Left renal pelvis (tissue), 4 donors: Measurements from ENCODE around the gene FRRS1L. TPM values are rescaled to one million over a fixed set of nuclear protein-coding genes. Genes with fewer than 3 reads are reported as not detected.

Experiments used
- DNase-seq, 4 donors: peaks; one replicate each; pipeline ENCODE4 v3.0.0-alpha.2; 2013; ENCODE audit warnings: low read depth in 4 of 4, low spot score in 3 of 4
- polyA plus RNA-seq, 4 donors: library from polyadenylated mRNA; unstranded; fragments of 120-200 nt; gene quantifications; one replicate each; pipeline ENCODE4 v1.2.1, GENCODE V29; 2013; ENCODE audit not compliant: insufficient read length in 4 of 4

The FRRS1L gene
- polyA plus RNA-seq, 4 donors: 2.6 to 12.7 (median 4.0) TPM

DNA sequence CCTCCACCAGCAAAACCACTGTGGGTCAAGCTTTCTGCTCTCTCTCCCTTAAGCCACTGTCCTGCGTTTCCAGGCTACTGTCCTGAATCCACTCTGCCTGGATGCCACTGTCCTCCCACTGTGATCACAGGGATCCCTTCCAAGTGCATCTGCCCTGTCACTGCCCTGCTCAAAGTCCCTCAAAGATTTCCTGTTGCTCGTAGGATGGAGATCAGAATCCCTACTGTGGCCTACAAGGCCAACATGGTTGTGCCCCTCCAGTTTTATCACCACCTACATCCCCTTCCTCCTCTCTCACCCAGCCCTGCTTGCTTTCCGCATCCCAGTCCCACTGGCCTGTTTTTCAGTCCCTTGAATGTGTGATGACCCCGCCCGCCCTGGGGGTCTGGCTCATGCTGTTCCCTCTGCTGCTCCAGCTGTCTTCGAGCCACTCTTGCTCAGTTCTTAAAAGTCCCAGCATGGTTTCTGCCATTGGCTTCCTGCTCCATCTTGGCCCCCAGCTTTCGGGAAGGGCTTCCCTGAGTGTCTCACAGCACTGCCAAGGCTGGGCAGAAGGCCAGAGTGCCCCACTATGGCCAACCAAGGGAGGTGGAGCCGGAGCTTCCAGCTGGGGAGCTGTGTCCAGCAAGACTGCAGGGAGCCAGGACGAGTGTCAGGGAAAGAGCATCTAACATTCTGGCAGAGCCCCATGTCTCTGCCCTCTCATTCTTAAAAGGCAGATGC, 12.9 kb upstream of the FRRS1L start:
- DNase-seq: no peak

DNA sequence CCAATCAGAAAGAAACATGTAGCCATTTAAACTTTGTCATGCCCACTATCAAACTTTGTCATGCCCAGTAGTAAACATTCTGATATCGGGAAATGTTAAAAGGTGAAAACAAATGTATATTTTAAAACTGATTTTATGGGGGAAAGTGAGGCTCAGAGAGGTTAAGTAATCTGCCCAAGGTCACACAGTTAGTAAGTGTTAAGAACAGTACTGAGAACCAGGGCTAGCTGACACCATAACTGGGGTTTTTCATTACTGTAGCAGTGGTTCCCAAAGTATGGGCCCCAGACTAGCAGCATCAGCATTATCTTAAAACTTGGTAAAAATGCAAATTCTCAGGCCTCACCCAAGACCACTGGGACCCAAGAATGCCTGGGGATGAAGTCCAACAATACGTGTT, 9.9 kb upstream of the FRRS1L start:
- DNase-seq: no peak

DNA sequence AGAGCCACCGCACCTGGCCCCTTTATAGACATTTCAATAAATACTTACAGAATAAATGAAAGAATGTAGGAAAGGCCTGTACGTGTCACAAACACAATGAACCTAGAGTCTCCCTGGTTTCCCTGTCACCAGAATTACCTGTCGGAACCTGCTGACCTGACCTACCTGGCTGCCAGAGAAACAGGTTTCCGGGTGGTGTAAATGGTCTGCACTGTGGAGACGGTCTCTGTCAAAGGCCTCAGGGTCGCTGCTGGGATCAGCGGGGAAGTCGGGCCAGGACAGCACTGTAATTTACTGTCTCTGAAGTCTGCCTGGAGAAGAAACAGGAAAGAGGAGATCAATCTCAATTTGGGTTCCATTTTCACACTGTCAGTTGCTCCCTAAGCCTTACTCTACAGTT, 9.3 kb upstream of the FRRS1L start:
- DNase-seq: no peak

DNA sequence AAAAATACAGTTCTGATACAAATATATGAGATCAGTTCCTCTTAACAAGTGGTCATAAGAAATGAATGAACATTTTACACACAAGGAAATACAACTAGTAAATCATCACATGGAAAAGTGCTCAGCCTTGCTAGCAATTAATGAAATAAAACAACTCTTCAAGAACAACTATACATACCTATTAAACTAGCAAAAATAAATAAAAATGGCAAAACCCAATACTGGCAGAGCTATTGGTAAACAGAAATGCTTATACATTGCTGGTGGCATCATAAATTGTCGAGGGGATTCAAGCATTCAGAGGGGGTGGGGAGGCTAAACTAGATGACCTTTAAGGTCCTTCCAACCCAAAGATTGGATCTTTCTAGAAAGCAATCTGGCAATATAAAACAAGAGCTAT, 5.9 kb upstream of the FRRS1L start:
- no peak for DNase-seq

DNA sequence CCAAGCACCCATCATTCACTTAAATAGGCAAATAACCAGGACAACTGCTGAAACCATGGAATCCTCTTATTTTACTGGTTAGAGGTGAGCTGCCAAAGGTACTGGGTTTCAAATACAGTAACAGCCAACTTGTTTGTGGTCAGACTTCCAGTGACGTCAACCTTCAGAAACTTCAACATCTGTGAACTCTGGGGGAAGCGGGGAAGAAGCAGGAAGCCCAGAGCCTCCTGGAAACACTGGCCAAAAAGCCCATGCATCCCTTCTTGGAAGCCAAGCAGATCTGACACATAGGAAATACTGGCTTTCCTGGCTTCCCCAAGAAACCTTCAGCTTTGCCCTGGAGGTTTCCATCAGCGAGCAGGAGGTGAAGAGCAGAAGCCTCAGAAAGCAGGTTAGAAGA, 4.9 kb upstream of the FRRS1L start:
- DNase-seq: no peak

DNA sequence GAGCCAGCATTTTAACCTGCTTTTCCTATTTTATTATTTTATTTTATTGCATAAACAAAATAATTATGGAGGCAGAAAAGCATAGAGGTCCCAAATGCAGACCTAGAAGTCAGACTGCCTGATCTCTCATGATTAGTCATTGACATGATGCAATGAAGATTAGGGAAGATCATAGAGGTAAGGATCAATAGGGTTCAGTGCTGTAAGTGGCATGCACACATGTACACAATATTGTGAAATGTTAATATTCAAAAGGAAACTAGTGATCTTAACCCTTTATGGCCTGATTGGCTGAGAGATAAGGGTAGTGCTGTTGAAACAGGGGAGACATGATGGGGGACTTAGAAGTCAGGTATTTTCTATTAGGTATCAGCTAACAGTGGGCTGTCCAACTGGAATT, 1.1 kb upstream of the FRRS1L start:
- no peak for DNase-seq

DNA sequence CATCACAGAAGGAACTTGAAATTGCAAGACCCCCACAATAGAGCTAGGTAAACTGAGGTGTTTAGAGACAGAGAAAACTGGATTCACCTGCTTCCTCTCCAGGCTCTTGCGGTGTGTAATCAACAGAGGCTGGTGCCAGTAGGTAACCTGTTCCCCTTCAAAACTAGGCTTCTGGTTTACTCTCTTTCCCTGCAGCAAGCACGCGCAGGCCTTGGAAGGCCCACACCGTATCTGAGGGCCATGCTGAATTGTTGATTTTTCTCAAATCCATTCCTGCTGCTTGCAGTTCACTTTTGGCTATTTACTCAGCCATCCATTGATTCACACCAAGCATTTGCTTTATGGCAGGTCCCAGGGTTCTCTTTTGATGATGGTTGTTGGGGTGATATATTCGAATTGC, 667 bp upstream of the FRRS1L start:
- DNase-seq: no peak

DNA sequence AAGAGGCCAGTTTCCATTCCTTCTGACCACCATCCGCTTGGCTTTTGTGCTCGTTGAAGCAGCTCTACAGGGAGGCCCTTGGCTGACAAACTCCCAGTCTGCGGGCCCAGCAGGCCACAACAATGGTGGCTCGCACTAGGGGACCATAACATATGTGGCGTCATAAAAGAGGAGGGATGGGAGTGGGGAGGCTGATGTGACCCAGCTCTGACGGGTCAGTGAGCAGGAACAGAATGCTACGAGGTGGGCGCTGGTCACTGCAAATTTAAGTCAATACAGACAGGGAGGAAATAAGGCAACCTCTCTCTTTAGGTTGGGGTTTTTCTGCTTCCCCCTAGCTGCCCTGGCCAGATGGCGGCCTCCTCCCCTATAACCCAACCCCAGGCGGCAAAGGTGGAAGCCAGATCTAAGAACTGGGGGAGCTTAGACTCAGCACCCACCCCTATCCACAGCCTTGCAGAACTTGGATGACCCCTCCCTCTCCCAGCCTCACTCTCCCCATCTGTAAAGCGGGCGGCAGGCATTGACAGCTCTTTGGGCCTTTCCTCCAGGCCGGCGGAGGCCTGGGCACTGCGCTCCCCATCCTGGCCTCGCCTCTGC, 778 bp downstream of the FRRS1L start:
- no peak for DNase-seq

DNA sequence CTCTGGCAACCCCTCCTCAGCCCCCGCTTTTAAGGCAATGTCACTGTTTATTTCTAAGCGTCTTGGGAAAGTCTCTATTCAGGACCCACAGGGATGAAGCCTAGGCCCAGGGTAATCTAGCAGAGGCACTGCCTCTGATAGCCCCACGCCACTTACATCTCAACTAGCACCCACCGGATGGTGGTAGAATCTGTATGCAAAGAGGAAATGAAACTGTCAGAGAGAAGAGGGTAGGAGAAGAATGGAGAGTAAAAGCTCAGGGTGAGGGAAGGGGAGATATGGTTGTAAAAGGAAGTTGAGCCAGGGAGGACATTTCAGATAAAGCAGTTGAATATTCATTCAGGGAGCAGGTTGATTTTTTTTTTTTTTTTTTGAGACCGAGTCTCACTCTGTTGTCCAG, 3.0 kb downstream of the FRRS1L start:
- DNase-seq: no peak

DNA sequence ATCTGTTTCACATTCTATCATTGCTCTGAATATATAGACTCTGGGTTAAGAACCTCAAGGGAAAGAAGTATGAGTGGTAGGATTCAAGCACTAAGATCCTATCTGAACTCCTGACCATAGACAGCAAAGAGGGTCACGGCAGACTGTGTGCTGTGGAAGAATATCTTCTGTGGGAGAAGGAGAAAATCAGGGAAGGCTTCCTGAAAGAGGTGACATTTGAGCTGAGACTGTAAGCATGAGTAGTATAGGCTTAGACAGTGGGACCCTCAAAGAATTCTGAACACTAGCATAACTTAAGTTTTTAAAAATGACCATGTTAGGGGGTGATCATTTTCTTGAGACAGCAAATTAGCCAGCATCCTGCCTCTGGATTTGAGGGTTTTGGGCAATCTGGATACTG, 3.9 kb downstream of the FRRS1L start:
- DNase-seq: no peak

DNA sequence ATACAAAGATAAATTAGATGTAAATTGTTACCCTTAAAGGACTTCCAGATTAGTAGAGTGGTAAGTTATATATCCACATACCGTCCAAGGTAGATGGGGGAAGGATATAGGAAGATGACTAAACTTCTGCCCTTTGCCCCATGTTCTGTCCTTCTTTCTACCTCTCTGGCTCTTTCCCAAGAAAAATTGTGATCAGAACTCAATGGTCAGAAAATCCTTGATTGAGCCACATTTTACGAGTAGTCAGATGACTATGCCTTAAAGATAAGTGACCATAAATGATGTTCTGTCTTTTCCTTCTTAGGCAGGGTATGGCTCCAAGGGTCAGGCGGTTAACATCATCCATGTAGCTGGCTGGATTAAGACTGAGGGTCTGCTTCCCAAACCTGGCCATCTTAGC, 4.4 kb downstream of the FRRS1L start:
- DNase-seq: no peak

DNA sequence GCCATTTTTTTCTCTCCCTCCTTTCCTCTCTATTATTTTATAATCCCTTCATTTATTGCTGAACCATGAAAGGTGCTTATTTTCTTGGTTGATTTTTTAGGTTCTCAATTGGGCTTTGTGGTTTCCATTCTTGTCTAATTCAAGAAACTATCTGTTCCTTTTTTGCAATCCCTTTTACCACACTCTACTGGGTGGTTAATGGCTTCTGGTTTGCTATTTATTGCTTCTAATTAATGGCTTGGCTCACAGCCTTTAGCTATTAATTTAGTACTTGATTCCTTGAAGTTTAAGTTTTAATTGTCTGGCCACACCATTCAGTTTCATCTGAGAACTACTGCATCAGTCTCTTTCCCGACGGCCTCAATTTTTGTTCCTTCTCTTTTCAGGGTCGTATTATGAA, 5.6 kb downstream of the FRRS1L start:
- no peak for DNase-seq

DNA sequence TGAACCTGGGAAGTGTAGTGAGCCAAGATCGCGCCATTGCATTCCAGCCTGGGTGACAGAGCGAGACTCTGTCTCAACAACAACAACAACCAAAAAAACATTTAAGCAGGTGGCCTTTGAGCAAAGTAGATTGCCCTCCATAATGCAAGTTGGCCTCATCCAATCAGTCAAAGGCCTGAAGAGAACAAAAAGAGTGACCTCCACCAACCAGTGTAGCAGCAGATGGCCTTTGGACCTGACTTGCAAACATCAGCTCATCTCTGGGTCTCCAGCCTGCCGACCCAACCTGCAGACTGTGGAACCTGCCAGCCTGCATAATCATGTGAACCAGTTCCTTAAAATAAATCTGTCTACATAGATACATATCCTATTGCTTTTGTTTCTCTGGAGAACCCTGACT, 7.5 kb downstream of the FRRS1L start:
- no peak for DNase-seq

DNA sequence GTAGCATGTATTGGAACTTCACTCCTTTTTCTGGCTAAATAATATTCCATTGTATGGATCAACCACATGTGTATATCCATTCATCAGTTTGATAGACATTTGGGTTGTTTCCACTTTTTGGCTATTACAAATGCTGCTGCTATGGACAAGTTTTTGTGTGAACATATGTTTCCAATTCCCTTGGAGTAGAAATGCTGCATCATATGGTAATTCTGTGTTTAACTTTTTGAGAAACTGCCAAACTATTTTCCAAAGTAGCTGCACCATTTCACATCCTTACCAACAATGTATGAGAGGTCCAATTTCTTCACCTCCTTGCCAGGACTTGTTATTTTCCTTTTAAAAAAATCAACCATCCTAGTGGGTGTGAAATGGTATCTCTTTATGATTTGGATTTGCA, 8.4 kb downstream of the FRRS1L start:
- DNase-seq: no peak

DNA sequence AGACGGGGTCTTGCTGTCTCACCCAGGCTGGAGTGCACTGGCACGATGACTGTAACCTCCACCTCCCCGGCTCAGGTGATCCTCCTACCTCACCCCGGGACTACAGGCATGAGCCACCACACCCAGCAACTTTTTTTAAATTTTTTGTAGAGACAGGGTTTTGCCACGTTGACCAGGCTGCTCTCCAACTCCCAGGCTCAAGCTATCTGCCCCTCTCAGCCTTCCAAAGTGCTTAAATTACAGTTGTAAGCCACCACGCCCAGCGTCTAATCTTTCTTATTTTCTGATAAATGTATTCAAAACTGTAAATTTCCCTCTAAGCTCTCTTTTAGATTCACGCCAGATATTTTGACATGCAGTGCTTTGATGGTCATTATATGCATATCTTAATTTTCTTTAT, 10.3 kb downstream of the FRRS1L start:
- no peak for DNase-seq

DNA sequence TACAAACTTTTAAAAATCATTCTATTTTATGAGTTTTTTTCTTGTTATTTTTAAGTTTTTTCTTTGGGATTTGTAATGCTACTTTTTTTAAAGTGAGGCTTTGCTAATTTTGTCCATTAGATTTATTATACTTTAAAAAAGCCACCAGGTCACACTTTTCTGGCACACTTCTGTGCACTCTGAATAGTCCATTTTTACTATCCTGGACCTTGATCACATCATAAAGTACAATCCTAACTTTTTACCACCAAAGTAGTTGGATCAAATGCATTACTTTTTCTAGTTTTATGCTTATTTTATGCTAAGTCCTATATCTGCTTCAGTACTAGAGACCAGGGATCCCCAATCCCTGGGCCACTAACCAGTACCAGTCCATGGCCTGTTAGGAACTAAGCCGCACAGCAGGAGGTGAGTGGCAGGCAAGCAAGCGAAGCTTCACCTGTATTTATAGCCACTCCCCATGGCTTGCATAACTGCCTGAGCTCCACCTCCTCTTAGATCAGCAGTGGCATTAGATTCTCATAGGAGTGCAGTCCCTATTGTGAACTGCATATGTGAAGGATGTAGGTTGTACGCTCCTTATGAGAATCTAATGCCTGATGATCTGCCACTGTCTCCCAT, 16.0 kb downstream of the FRRS1L start:
- no peak for DNase-seq

DNA sequence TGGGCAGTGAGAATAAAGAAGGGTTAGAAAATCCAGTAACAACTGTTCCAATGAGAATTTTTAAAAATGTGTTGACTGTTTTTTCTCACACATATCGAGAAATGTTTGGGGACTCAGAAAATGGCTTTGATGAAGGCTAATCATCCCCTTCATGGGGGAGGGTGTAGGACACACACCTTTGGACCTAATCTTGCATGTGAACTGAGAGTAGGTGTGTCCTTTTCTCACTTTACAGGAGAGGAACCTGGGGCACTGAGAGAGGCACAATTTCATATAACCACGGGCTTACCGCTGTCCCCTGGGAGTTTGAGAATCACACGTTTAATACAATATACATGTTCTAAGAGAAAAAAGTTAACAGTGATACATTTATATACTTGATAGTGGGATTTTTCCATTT, 17.3 kb downstream of the FRRS1L start:
- no peak for DNase-seq

DNA sequence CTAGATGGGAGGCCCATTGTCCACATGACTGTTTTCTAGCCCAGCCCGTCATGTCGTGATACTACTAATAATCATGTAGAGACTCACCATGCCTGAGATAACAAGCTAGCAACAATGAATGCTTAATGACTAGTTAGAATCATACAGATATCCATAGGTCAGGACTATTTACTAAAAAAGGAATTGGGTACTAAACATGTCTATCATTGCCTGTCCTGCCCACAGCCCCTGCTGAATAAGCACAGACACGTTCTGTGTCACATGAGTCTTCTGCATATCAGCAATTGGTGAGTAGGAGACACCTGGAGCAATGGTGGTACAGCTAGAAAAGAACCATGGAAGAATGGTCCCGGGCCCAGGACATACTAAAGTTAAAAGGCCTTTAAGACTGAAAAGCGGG, 18.0 kb downstream of the FRRS1L start:
- no peak for DNase-seq

DNA sequence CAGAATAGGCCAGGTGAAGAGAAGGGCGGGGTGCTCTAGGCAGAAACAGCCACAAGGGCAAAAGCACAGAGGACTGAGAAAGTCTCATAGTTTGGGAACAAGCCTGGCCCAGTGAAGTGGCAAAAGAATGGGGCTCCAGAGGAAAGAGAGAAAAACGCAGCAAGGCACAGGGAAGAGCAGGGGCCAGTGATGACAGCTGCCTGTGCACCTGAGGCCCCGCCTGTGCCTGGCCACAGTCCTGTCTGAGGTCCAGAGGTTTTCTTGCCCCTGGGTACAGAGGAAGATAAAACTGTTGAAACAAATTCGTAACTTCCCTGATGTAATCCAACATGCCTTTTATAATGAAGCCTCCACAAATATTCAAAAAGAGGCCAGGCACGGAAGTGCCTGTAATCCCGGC, 22.0 kb downstream of the FRRS1L start:
- DNase-seq: no peak

DNA sequence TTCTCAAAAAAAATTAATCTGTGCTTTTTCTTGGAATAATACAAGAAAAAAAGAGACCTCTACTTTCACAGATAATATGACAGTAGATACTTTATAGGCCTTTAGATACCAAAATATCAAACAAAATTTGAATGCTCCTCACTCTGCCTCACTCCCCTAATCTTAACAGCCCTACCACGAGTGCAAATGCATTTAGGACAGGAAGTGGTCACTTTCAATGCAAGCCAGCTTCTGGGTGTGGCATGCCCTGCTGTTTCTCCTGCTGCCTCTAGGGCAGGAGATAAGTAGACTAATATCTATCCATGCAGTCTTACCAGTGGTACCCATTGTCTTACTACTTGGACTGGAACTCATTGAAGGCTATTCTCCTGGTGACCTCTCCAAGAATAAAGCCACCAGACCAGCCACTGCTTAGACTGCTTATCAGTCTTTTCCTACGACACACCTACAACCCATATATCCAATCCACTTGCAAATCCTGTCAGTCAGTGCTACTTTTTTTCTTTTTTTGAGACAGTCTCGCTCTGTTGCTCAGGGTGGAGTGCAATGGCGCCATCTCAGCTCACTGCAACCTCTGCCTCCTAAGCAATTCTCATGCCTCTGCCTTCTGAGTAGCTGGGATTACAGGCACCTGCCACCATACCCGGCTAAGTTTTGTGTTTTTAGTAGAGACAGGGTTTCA, 23.0 kb downstream of the FRRS1L start:
- no peak for DNase-seq

DNA sequence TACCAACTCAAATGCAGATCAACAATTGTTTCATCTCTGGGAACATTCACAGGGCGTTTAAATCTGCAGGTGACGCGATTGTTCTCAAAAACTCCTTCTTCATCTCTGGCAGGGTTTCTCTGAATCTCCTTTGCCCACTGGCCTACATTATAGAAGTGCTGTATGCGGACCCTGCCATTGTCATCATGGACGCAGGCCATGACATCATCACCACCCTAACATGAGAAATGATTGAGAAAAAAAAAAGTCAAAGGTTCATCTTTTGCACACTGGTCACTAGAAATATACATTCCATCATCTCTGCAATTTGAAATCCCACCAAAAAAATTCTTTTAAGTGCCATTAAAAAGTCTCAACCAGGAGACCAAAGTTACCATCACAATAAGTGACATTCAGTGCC, 25.7 kb downstream of the FRRS1L start:
- no peak for DNase-seq

DNA sequence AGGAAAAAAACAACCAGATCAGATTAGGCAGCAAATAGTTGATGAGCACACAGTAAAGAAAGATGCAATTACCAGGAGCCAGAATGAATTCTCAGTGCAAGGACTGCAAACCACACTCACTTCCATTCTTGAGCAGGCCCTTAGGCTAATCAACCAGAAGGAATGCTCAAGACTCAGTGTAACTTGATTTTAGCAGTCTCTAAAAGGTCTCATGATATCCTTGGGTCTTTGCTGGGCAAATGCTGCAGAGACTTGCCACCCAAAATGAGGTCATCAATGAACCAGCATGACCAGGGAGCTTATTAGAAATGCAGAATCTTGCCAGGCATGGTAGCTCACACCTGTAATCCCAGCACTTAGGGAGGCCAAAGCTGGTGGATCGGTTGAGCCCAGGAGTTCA, 27.2 kb downstream of the FRRS1L start:
- no peak for DNase-seq
